Stimulated activated CD8-positive, alpha-beta memory T cell treated with anti-CD3 and anti-CD28 coated beads, Interleukin-2, amount 100 ng/mL, for 48 hours (primary cell): ENCODE data around the gene S100A1.
"Not testable (repeated sequence)": the region's sequence is repeated elsewhere in the genome, so short reads cannot be mapped to it uniquely, and the experiment has no call there.

ENCODE experiments used
- DNase-seq, 2 donors: peaks; one replicate each; pipeline ENCODE4 v3.0.0-alpha.2; 2020; ENCODE audit warnings: low read depth in 2 of 2

Gene S100A1

DNA sequence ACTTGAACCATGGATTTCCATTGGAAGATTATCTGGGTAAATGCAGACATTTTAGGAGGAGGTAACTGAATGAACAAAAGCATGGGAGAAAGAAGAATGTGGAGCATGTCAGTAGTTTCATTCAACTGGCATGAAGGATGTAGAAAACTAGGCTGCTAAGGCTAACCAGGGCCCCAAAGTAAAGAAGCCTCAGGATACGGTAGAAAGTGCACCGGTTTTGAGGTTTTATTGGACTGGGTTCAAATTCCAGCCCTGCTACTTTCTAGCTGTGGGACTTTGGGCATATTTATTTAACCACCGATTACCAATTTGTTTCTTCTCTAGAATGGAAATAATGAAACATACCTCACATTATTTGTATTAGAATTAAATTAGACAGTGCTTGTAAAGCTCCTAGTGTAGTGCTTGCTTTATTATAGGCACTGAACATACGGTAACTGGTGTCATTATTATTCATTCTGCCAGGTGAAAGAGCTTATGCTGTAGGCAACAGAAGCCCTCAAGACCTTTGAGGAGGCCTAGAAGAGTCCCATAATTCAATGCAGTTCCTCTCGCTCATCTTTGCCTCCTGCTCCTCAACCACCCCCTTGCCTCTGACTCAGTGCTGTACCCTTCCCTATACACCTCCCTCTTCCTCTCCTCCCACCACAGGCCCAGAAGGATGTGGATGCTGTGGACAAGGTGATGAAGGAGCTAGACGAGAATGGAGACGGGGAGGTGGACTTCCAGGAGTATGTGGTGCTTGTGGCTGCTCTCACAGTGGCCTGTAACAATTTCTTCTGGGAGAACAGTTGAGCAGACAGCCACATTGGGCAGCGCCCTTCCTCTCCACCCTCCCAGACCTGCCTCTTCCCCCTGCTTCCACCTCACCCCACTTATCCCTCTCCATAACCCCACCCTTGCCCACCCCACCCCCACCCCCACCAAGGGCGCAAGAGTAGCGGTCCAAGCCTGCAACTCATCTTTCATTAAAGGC lies 3.1 kb downstream of the S100A1 start:
- no peak for DNase-seq

DNA sequence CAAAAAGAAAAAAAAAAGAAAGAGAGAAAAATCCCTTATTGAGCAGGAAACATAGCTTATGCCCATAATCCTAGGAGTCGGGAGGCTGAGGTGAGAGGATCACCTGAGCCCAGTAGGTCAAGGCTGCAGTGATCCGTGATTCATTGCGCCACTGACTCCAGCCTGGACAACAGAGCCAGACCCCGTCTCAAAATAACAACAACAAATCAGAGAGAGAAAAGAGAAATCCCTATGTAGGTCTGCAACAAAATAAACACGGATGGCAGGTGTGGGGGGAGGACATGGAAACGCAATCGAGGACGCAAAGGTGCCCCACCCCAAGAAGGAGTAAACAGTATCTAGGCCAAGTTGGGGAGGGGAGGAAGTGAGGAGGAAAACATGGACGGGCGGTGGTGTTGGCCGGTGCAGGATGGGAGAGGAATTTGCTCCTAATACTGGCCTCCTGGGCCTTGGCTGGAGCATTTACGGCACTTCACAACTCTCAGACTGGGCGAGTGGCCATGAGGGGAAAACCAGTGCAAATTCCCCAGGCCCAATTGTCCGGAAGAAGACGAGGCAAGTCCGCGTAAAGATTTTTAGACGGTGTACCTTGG lies 5.0 kb downstream of the S100A1 start:
- no peak for DNase-seq

DNA sequence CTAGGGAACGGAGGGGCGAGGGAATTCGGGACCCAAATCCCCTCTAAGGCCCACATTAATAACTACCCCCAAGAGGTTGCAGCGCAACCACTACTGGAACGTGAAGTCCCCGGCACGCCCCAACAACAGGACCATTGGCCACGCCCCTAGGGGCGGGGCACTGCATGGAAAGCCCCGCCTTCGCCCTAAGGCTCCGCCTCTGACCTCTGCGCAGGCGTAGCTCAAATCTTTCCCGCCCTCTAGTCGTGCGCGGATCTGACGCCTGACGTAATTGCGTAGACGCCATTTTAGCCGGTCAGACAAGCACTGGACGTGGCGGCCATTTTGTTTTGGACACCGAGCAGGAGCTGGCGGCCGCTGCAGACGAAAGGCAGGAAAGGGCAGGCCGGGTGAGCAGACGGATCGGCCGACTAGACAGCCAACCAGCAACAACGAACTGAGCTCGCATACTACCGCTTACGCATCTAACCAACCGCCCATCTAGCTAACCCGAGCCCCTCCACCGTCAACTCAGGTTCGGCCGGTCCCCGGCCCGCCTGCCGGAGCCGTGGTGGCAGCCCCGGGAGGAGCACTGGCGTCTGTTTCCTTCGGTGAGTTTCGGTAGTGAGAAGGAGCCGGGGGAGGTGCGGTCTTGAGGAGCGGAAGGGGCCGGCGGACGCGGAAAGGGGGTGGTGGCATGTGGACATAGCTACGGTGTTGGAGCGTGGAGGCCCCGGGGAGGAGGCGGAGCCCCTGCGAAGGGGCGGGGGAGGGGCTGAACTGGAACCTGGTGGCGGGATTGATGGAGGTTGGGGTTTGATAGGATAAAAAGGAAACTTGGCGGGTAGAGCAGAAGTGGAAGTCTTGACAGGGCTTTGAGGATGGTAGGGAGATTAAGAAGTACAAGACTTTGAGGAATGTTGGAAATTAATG lies 5.8 kb downstream of the S100A1 start, which contains the start of gene CHTOP:
TSS of gene CHTOP (plus strand) at position 313 of the 912 bp plus-strand sequence. CDS start 2,523 bp downstream, outside the sequence.
- DNase-seq, result peak; percentile 88 to 97

DNA sequence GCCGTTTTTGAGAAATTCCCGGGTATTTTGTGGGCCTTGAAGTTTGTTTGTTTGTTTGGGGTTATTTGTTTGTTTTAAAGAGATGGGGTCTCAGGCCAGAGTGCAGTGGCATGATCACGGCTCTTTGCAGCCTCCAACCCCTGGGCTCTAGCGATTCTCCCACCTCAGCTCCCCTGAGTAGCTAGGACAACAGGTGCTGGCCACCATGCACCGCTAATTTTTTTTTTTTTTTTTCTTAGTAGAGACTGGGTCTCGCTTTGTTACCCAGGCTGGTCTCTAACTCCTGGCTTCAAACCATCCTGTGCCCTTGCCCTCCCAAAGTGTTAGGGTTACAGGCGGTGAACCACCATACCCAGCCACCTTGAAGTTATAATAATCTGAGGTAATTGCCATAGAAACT lies 7.6 kb downstream of the S100A1 start:
- no peak for DNase-seq

DNA sequence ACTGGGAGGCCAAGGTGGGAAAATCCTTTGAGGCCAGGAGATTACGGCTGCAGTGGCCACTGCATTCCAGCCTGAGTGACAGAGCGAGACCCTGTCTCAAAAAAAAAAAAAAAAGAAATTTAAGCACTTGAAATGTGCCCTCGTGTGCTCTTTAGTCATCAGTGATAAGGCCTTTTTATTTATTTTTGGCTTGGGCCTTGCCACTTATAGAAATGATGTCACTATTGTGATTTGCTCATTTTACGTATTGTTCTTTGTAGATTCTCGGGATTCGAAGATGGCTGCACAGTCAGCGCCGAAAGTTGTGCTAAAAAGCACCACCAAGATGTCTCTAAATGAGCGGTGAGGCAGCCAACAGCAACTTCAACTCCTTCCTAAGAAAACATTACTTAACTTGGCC lies 8.1 kb downstream of the S100A1 start:
- DNase-seq, result no peak

DNA sequence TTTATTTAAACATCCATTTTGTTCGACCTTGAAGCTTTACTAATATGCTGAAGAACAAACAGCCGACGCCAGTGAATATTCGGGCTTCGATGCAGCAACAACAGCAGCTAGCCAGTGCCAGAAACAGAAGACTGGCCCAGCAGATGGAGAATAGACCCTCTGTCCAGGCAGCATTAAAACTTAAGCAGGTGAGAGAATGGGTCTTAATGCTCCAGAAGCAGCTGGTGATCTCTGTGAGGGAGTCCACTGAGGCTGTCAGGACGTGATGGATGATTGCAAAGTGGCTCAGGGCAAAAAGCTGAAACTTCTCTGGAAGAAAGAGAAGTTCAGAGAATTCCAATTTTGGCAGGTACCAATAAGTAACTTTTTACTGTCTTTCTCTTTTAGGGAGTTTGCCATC lies 10.0 kb downstream of the S100A1 start:
- no peak for DNase-seq

DNA sequence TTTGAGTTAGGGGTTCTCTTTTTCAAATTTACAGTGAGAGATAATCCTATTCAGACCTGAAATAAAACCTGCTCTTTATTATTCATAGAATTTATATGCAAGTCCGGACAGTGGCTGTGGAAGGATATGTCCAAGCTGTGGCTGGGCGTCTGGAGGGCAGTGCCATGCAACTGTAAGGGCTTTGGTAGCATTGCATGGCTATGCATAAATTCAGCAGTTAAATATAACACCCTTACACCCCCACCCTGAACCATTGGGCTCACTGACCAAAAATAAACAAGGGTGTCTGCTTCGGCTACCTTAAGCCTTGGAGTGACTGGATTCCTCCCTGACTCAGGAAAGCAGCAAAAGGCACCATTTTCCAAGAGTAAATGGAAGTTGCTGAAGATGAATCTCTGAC lies 11.0 kb downstream of the S100A1 start:
- no peak for DNase-seq

DNA sequence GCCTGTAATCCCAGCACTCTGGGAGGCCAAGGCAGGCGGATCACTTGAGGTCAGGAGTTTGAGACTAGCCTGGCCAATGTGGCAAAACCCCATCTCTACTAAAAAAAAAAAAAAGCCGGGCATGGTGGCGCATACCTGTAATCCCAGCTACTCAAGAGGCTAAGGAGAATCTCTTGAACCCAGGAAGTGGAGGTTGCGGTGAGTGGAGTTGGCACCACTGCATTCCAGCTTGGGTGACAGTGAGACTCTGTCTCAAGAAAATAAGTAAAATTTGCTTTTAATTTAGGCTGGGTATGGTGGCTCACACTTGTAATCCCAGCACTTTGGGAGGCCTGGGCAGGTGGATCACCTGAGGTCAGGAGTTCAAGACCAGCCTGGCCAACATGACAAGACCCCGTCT lies 12.0 kb downstream of the S100A1 start:
- DNase-seq, result not testable (repeated sequence)

DNA sequence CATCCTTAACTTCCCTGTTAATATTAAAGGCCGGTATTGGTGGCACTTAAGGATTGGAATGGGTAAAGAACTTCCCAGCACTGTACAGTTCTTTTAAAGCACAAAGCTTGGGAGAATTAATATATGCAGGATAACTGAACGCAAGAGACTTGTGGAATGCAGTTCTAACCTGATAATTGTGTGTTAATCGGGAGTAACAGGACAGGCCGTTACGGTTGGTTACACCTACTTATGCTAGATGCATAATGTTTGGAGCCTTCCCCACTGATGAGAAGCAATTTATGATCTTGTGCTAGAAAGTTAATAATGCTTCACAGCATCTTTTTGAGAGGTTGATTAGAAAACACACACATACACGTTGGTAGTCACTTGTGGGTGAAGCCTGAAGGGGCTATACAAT lies 12.6 kb downstream of the S100A1 start:
- no peak for DNase-seq

DNA sequence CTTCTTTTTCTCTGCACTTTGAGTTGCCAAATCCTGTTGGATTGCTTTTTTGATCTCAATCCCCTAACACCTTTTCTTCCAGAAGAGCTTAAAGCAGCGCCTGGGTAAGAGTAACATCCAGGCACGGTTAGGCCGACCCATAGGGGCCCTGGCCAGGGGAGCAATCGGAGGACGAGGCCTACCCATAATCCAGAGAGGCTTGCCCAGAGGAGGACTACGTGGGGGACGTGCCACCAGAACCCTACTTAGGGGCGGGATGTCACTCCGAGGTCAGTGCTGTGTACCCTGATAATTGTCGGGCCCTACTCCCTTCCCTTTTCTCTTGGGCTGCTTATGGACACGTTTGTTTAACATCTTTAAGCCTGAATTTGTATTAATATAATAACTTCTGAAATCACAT lies 13.9 kb downstream of the S100A1 start:
- no peak for DNase-seq

DNA sequence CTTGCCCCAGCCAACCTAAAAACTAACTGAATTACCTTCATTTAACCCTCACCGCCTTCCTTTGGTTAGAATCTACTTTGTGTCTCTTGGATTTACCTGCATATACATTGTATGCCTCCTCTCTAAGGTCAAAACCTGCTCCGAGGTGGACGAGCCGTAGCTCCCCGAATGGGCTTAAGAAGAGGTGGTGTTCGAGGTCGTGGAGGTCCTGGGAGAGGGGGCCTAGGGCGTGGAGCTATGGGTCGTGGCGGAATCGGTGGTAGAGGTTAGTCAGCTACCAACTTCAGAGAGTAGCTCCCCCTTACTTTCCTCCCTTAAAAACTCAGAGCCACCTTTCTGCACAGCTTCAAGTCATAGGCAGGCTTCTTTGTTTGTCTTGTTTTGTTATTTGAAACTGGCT lies 14.9 kb downstream of the S100A1 start:
- no peak for DNase-seq

DNA sequence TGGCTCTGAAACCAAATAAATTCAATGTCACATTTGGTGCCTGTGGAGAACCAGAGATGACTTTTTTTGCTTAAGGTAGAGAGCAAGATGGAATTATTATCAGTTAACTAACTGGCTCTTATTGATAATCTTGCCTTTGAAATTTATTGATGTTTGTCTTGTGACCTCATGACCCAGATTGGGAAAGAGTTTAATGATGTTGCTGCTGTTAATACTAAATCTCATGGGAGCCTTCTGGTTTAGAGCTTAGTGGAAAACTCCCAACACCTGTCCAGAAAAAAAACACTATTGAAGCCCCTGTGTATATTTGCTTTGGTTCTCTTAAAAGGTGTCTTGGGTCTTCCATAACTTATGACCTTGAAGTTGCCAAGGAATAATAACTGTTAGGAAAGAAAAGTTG lies 15.6 kb downstream of the S100A1 start:
- no peak for DNase-seq

DNA sequence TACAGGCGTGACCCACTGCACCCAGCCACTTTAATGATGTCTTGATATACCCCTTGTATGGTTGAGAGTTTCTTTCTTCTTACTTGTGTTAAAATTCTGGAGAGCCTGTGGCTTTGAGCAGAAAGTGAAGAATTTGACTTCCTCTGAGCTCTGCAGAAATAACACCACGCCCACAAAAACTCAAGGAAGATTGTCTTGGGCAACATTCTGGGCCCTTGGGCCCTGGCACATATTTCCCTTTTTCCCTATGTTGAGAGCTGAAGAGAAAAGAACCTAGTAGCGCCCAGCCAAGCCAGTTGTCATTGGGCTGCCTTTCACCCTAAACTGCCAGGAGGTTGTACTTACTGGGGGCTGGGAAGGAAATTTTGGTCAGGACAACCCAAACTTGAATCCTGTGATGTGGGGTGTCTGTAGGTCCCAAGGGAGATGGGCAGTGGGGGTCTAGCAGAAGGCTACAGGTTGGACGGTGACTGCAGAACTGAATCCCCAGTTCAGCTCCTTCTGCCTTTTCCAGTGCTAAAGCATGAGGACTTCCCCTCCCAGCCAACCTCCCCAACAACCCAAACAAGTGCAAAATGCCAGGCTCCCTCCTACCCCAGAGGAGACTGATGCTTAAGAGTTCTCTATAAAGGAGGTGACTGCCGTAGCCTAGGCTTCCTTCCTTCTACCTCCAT lies 18.6 kb downstream of the S100A1 start:
- no peak for DNase-seq

DNA sequence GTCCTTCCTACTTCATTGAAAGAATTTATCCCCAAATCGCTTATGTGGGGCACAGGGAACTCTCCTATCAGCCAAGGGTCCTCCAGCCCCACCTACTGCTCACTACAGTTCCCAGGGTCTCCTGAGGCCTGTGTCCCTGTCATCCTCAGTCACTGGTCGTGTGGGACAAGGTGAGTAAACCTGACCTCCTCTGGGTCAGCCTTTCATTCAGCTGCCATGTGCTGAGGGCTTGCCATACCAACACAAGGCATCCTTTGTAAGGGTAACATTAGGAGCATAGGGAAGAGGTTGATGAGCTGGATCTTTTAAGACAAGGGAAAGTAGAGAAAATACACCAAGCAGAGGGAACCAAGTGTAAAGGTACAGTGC lies 19.1 kb downstream of the S100A1 start:
- no peak for DNase-seq

DNA sequence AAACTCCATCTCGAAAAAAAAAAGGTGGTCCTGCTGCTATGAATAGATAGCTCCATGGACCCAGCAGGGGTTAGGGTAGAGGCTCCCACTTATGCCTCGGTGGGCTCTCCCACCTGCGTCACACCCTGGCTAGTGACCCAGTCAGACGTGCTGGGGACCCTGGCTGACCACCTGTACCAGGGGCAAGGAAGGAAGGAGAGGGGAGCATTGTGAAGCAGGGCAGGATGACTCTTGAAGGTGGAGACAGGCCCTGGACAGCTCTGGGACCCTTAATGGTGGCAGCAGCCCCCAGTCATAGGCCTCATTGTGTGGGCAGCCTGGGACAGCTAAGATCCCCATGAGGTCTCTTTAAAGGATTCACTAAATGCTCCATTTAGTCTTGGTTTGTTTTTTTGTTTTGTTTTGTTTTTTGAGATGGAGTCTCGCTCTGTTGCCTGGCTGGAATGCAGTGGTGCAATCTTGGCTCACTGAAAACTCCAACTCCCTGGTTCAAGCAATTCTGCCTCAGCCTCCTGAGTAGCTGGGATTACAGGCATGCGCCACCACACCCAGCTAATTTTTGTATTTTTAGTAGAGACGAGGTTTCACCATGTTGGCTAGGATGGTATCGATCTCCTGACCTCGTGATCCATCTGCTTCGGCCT lies 19.9 kb downstream of the S100A1 start:
- DNase-seq, result no peak

DNA sequence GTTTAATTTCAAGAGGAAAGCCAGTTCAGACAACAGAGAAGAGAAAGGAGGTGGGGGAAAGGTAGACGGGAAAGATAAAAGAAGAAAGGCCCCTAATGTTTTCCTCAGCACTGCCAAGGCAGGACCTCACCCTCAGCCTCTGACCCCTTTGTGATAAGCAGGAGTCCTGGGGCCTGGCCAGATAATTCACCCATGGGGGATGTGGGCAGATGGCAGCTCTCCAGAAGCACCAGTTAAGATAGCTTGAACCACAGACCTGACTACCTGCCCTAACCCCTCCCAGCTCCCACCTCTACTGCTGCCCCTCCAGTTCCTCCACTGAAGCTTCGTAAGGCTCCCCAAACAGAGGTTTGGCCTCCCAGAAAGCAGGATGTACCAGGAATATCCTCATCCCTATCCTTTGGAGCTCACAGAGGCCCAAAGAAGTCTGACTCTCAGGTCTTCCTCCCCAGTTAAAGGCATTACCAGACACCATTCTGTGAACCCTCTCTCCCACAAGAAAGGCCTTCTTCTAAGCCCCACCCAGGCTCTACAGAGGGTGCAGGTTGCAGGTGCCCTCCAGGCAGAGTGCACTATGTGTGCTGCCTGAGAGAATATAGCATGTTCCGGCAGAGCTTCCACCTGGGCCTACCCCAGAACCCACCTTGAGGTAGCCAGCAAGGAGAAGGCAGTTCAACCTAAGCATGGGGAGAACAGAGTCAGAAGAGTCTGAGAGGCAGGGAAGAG lies 21.1 kb downstream of the S100A1 start:
- no peak for DNase-seq

DNA sequence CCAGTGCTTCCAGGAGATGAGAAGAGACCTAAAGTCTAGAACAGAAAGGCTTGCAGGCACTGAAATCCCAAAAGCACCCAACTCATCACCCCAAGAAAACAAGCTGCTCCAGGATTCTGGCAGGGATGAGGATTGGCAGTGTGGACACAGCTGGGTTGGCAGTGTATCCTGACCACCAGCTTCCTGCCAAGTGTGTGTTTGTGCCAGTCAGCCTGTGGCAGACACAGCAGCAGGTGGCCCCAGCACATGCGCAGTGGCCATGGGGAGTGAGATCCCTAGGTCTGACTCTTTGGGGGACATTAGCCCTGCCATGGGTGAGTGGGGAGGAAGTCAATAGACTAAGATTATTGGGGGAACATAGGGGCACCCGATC lies 21.6 kb downstream of the S100A1 start:
- no peak for DNase-seq

DNA sequence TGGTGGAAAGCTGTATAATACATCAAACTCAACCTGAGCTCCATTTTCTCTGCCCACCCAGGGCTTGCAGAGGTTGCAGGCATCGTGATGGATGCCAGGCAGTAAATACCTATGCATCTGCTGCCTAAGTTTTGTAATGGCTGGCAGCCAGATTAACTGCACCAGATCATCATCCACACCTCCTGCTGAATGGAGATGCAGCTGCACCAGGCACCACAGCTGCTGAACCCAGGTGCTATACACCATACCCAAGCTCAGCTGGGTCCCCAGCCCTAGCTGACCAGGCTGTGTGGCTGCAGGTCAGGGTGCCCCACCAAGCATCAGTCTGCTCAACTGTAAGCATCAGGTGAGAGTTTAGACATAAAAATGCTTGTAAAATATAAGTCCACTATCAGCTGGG lies 23.5 kb downstream of the S100A1 start:
- no peak for DNase-seq

DNA sequence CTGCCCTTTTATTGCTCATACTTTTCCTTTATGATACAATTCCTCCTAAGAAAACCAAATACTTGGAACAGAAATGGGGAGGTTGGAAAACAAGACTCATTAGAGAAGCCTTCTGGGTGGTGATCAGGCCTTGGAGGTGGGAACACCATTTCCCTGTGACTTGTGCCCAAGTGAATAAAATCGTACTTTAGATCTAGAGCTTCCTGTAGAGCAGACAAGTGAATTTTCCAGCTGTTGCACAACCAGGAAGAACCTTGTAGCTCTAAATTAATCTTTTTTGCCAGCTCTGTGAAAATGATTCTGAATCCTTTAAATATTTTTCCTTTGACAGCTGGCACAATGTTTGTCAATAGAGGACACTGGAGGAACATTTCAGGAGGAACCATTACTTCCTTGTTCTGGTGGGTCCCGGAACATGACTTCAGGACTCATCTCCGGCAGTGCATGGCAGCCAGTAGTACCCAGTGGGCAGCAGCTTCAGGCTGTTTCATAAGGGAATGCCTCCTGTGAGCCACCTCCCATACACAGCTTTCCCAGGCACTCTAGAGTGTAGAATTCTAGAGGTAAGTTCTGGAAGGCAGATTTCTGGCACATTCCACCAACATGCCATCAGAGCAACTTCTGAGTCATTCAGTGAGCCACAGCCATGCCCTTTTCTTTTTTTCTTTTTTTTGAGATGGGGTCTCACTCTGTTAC lies 24.7 kb downstream of the S100A1 start:
- DNase-seq, result no peak

DNA sequence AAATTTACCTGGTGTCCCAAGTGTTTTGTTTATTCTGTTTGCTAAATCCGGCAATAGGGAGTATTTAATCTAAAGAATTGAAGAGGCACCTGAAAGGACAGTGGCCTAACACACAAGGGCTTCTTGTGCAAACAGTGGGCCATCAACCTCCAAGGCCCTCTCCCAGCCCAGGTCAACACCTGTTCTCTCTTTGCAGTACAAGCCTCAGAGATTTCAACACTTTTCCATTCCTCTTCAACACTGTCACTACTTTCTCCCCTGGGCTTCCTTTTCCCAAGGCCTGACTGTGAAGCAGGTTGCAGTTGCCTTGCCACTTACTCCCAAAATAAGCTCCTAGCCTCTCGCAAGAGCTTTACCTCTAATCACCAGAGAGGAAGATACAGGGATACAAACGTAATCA lies 27.1 kb downstream of the S100A1 start:
- no peak for DNase-seq
